GM18520 (cell line): ENCODE measurements around the gene KRT71.

ENCODE experiments used
- ATAC-seq: cut with Tn5 transposase; IDR thresholded peaks from one replicate; pipeline ENCODE4 v1.9.1; 2021; ENCODE audit not compliant: unreplicated experiment

Gene KRT71

GRCh38 chr12:52539821-52540173, 13.1 kb downstream of the KRT71 start:
- no peak for ATAC-seq

GRCh38 chr12:52539083-52539820, 13.7 kb downstream of the KRT71 start:
- no peak for ATAC-seq

GRCh38 chr12:52537101-52537500, 15.8 kb downstream of the KRT71 start:
- no peak for ATAC-seq

GRCh38 chr12:52535574-52535973, 17.4 kb downstream of the KRT71 start:
- ATAC-seq = no peak

- ATAC-seq = no peak
Observed at GRCh38 chr12:52534482-52534881, 18.5 kb downstream of the KRT71 start.

- ATAC-seq = no peak
Observed at GRCh38 chr12:52533686-52534470, 19.1 kb downstream of the KRT71 start.

- no peak for ATAC-seq
Observed at GRCh38 chr12:52532636-52533035, 20.3 kb downstream of the KRT71 start.

GRCh38 chr12:52531566-52532300, 21.2 kb downstream of the KRT71 start:
- ATAC-seq = no peak

GRCh38 chr12:52530905-52531304, 22.0 kb downstream of the KRT71 start:
- ATAC-seq = no peak

GRCh38 chr12:52530366-52530765, 22.6 kb downstream of the KRT71 start:
- ATAC-seq = no peak

GRCh38 chr12:52529846-52530245, 23.1 kb downstream of the KRT71 start:
- ATAC-seq = no peak

- no peak for ATAC-seq
Observed at GRCh38 chr12:52529417-52529816, 23.5 kb downstream of the KRT71 start.

GRCh38 chr12:52528641-52529143, 24.3 kb downstream of the KRT71 start:
- ATAC-seq = no peak

- no peak for ATAC-seq
Observed at GRCh38 chr12:52527121-52527800, 25.7 kb downstream of the KRT71 start.

- no peak for ATAC-seq
Observed at GRCh38 chr12:52526511-52526951, 26.4 kb downstream of the KRT71 start.

GRCh38 chr12:52525661-52526499, 27.1 kb downstream of the KRT71 start:
- no peak for ATAC-seq

GRCh38 chr12:52524898-52525591, 27.9 kb downstream of the KRT71 start:
- ATAC-seq = no peak

- ATAC-seq = no peak
Observed at GRCh38 chr12:52524241-52524897, 28.6 kb downstream of the KRT71 start.

GRCh38 chr12:52523824-52524223, 29.1 kb downstream of the KRT71 start:
- no peak for ATAC-seq
